ENCODE measurements around the gene SEZ6L. TPM values are rescaled to one million over a fixed set of nuclear protein-coding genes. Genes with fewer than 3 reads are reported as not detected.

SEZ6L gene
- total and polyA plus RNA-seq, 12 donors = 0.17 to 16.3 (median 3.9) TPM; not detected in 1

- Histone ChIP-seq H3K4me1 (replicated peaks in 1 of 2) (no peaks in the 10 kb centered on the region), H3K27me3 (peaks cover 18% of the 10 kb centered on the region), H3K9me3 (replicated peaks in 1 of 3) (no peaks in the 10 kb centered on the region), H3K36me3 (replicated peaks in 1 of 2) (no peaks in the 10 kb centered on the region), H3K4me3 (no peak overlapping the region), H3K27ac (no peak overlapping the region)
- 40 to 51% (median 46%) methylated on average over 8 to 10 of the region's 10 CpGs for WGBS, 4 donors
- TF ChIP-seq CTCF (IDR thresholded peaks at IDR 0.05) = no peak
- no peak for TF ChIP-seq POLR2A (IDR thresholded peaks at IDR 0.05)
- intact Hi-C loops (cut with DNase I) = no loop called here
- no peak for DNase-seq
Measured at GRCh38 chr22:26374391-26375026, 205.2 kb downstream of the SEZ6L start.

- TF ChIP-seq CTCF (IDR thresholded peaks at IDR 0.05) = no peak
- no peak for TF ChIP-seq POLR2A (IDR thresholded peaks at IDR 0.05)
- Histone ChIP-seq H3K4me3 (no peak overlapping the region), H3K9me3 (replicated peaks in 1 of 3) (no peaks in the 10 kb centered on the region), H3K27ac (no peak overlapping the region), H3K36me3 (replicated peaks in 1 of 2) (no peaks in the 10 kb centered on the region), H3K27me3 (peaks cover 18% of the 10 kb centered on the region), H3K4me1 (replicated peaks in 1 of 2) (no peaks in the 10 kb centered on the region)
- intact Hi-C loops (cut with DNase I) = no loop called here
- no peak for DNase-seq
- 24 to 25% (median 24%) methylated on average over 15 of the region's 15 CpGs for WGBS, 4 donors
Measured at GRCh38 chr22:26377170-26377830, 208.0 kb downstream of the SEZ6L start.

- Histone ChIP-seq H3K4me3 (no peak overlapping the region), H3K27me3 (peaks cover 24% of the 10 kb centered on the region), H3K9me3 (replicated peaks in 1 of 3) (no peaks in the 10 kb centered on the region), H3K27ac (no peak overlapping the region), H3K36me3 (replicated peaks in 1 of 2) (no peaks in the 10 kb centered on the region), H3K4me1 (replicated peaks in 1 of 2) (no peaks in the 10 kb centered on the region)
- TF ChIP-seq POLR2A (IDR thresholded peaks at IDR 0.05) (no peak), CTCF (IDR thresholded peaks at IDR 0.05) (no peak)
- DNase-seq = no peak
- WGBS, 4 donors = 75 to 79% (median 77%) methylated on average over 10 of the region's 10 CpGs
- intact Hi-C loops (cut with DNase I) = no loop called here
Measured at GRCh38 chr22:26380072-26380830, 211.0 kb downstream of the SEZ6L start.

- H3K27ac ChIP-seq = no peak overlapping the region
- peaks cover 9% of the 10 kb centered on the region for H3K27me3 ChIP-seq
- 57 to 78% (median 63%) methylated on average over 3 of the region's 3 CpGs for WGBS, 4 donors
- H3K4me1 ChIP-seq (replicated peaks in 1 of 2) = no peaks in the 10 kb centered on the region
- no peaks in the 10 kb centered on the region for H3K9me3 ChIP-seq (replicated peaks in 1 of 3)
- no peaks in the 10 kb centered on the region for H3K36me3 ChIP-seq (replicated peaks in 1 of 2)
- TF ChIP-seq CTCF (IDR thresholded peaks at IDR 0.05) (no peak), POLR2A (IDR thresholded peaks at IDR 0.05) (no peak)
- no peak for DNase-seq
- H3K4me3 ChIP-seq = no peak overlapping the region
- intact Hi-C loops (cut with DNase I) = no loop called here
Measured at GRCh38 chr22:26382782-26383181, 213.5 kb downstream of the SEZ6L start.

Data from adrenal gland (tissue), 12 donors.